Activated naive CD8-positive, alpha-beta T cell treated with anti-CD3 and anti-CD28 coated beads, Interleukin-2, amount 50 U/mL, for 24 hours (primary cell): ENCODE results near the gene ATP7A.

Experiments
- ATAC-seq: fragments of 150-1000 bp; cut with Tn5 transposase; one replicate; pipeline ENCODE4 v1.10.0; 2021
- DNase-seq: peaks from one replicate; pipeline ENCODE4 v3.0.0; 2021
- H3K27ac Mint-ChIP-seq: one replicate; pipeline ENCODE4 v1.8.0; 2021; ENCODE audit warnings: mild to moderate bottlenecking, mixed read lengths
- H3K27me3 Mint-ChIP-seq: one replicate; pipeline ENCODE4 v1.8.0; 2021; ENCODE audit warnings: mixed read lengths
- H3K36me3 Mint-ChIP-seq: one replicate; pipeline ENCODE4 v1.8.0; 2021; ENCODE audit warnings: low read depth, mixed read lengths
- H3K4me1 Mint-ChIP-seq: one replicate; pipeline ENCODE4 v1.8.0; 2021; ENCODE audit warnings: mixed read lengths
- H3K4me3 Mint-ChIP-seq: one replicate; pipeline ENCODE4 v1.8.0; 2021; ENCODE audit warnings: mild to moderate bottlenecking, moderate library complexity, mixed read lengths
- H3K9me3 Mint-ChIP-seq: one replicate; pipeline ENCODE4 v1.8.0; 2021; ENCODE audit warnings: mixed read lengths

ATP7A gene

DNA sequence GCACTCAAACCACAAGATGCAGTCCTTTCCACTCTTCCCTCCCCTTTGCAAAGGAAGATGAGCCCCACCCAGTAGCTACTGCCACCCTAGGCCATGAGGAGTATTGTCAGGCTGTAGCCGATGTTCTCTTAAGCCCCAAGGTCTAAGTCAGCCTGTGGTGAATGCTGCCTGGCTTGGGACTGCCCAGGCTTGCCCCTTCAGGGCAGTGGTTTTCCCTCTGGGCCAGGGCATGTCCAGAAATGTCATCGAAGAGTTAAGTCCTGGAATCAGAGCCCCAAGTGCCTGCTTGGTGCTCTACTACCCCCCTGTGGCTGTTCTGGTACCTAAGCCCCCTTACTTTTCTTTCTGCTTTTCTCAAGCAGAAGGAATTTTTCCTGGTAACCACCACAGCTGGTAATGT lies 181.8 kb downstream of the ATP7A start:
- Mint-ChIP-seq H3K4me1 (peaks cover 2% of the 10 kb centered on the region), H3K4me3 (no peak overlapping the region), H3K27me3 (no peaks in the 10 kb centered on the region), H3K27ac (no peak overlapping the region), H3K9me3 (peaks cover 5% of the 10 kb centered on the region), H3K36me3 (no peaks in the 10 kb centered on the region)
- ATAC-seq (peak; percentile 66), DNase-seq (no peak)

DNA sequence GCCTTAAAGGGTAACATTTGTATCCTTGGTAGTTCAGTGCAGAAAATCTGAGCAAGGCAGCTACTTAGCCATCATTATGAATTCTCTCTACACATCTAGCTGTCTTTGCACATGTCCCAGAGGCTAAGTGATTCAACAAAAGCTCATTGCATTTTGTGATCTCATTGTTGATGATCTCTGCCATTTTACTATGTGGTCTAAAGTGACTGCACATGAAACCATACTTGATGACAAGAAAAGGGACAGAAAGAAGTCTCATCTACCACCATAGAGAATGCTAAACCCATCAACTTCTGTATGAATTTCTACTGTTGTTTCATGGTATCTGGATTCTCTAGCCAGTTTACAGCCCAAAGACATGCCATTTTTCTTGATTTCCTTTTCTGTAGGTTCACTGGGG lies 187.6 kb downstream of the ATP7A start:
- H3K27ac Mint-ChIP-seq = no peak overlapping the region
- no peak for DNase-seq
- no peak for ATAC-seq
- H3K4me1 Mint-ChIP-seq = peaks cover 9% of the 10 kb centered on the region
- H3K4me3 Mint-ChIP-seq = no peak overlapping the region
- no peaks in the 10 kb centered on the region for H3K9me3 Mint-ChIP-seq
- H3K36me3 Mint-ChIP-seq = peaks cover 2% of the 10 kb centered on the region
- H3K27me3 Mint-ChIP-seq = no peaks in the 10 kb centered on the region
